SU-DHL-6 (cell line): Measurements from ENCODE around the gene SPSB2.

Experiments
- CTCF ChIP-seq: fragments of 200-600 bp; sonication (generic); IDR thresholded peaks from one replicate; pipeline ENCODE4 v1.5.1; 2017; ENCODE audit warnings: antibody characterized with exemption, mild to moderate bottlenecking, low read length, moderate library complexity; ENCODE audit not compliant: insufficient read depth, poor library complexity, severe bottlenecking
- EZH2phosphoT487 ChIP-seq: fragments of 200-600 bp; sonication (generic), shearing (Covaris generic); conservative IDR thresholded peaks from 2 replicates; pipeline ENCODE4 v1.6.1; 2018; ENCODE audit warnings: mild to moderate bottlenecking, antibody characterized with exemption, low read length, moderate library complexity, mixed read lengths

- TF ChIP-seq CTCF (no peak), EZH2phosphoT487 (no peak)
These were observed 50.5 kb downstream of the SPSB2 start for GRCh38 chr12:6822426-6823135.
